HepG2 (cell line): ENCODE results near the gene SGMS1. TPM values are rescaled to one million over a fixed set of nuclear protein-coding genes. Genes with fewer than 3 reads are reported as not detected.

Experiments used
- ATAC-seq: fragments of 200-7000 bp; cut with Tn5 transposase; 3 replicates; pipeline ENCODE4 v1.9.1; 2020; ENCODE audit warnings: mild to moderate bottlenecking, moderate library complexity
- BruUV-seq: library from RNA; stranded (reverse); fragments of 400-500 nt; replicated peaks from 2 replicates; lab custom pipeline; 2021; lab: Mats Ljungman, UMichigan
- CTCF ChIA-PET: fragments of 300-600 bp; formaldehyde crosslinking; extraction: SDS; loops from one replicate; lab custom pipeline; 2021; ENCODE audit warnings: low total read pairs, inconsistent platforms, low intra/inter-chr PET ratio; lab: Yijun Ruan, JAX
- POLR2A ChIA-PET: fragments of 350-600 bp; sonication (Branson Sonifier 250); formaldehyde crosslinking; loops from one replicate; lab custom pipeline; 2020; ENCODE audit warnings: antibody characterized with exemption, inconsistent platforms; lab: Yijun Ruan, JAX
- DNase-seq: peaks from one replicate; pipeline ENCODE4 v3.0.0-alpha.2; 2015; ENCODE audit warnings: low spot score
- FAIRE-seq: peaks from 3 replicates; lab custom pipeline; 2011; peaks lifted over from hg19 to GRCh38; lab: Jason Lieb, UNC
- H2AFZ ChIP-seq: one replicate; pipeline ENCODE4 v1.6.1; 2011; ENCODE audit warnings: low read length, inconsistent platforms
- H3K27ac ChIP-seq: fragments of 300-600 bp; 3 replicates; pipeline ENCODE4 v1.8.0; 2011; ENCODE audit warnings: mixed run types, mild to moderate bottlenecking, mixed read lengths, low read length, inconsistent platforms; ENCODE audit not compliant: insufficient read depth; ENCODE audit errors: extremely low read length
- H3K27me3 ChIP-seq, 2 experiments: fragments of 200-600 bp in 1 of 2; 2 replicates in 1 of 2; 3 replicates in 1 of 2; pipeline versions ENCODE4 v1.6.0 to v1.8.0; 2011; ENCODE audit warnings: low read length in 2 of 2, mild to moderate bottlenecking in 2 of 2, moderate library complexity in 2 of 2, inconsistent platforms in 1 of 2; ENCODE audit not compliant: insufficient read depth in 2 of 2, control insufficient read depth in 1 of 2
- H3K36me3 ChIP-seq, 2 experiments: fragments of 200-600 bp in 1 of 2; replicated peaks in 1 of 2; 2 replicates in 1 of 2; 3 replicates in 1 of 2; pipeline versions ENCODE4 v1.5.1 to v1.8.0; 2011; ENCODE audit warnings: low read length in 2 of 2, inconsistent platforms in 1 of 2; ENCODE audit not compliant: insufficient read depth in 2 of 2, control insufficient read depth in 1 of 2
- H3K4me1 ChIP-seq: 2 replicates; pipeline ENCODE4 v1.5.1; 2012; ENCODE audit warnings: low read length, inconsistent platforms; ENCODE audit not compliant: insufficient read depth
- H3K4me2 ChIP-seq: 2 replicates; pipeline ENCODE4 v1.6.0; 2011; ENCODE audit warnings: low read depth, low read length, inconsistent platforms
- H3K4me3 ChIP-seq, 3 experiments: fragments of 200-600 bp in 1 of 3; sonication (generic), shearing (Covaris generic) in 1 of 3; replicated peaks in 1 of 3; 2 replicates each; pipeline ENCODE4 v1.5.1; 2011 to 2016; ENCODE audit warnings: low read length in 3 of 3, inconsistent platforms in 2 of 3, low read depth in 2 of 3, mild to moderate bottlenecking in 2 of 3, control low read depth in 1 of 3, mixed read lengths in 1 of 3; ENCODE audit not compliant: insufficient read depth in 1 of 3
- H3K79me2 ChIP-seq: one replicate; pipeline ENCODE4 v1.6.1; 2011; ENCODE audit warnings: low read length, inconsistent platforms; ENCODE audit not compliant: insufficient read depth
- H3K9ac ChIP-seq: 2 replicates; pipeline ENCODE4 v1.6.0; 2011; ENCODE audit warnings: mild to moderate bottlenecking, low read depth, low read length, inconsistent platforms; ENCODE audit not compliant: insufficient read depth
- H3K9me3 ChIP-seq: 2 replicates; pipeline ENCODE4 v1.5.1; 2012; ENCODE audit warnings: mild to moderate bottlenecking, low read length
- H4K20me1 ChIP-seq: 2 replicates; pipeline ENCODE4 v1.6.0; 2011; ENCODE audit warnings: inconsistent platforms, mild to moderate bottlenecking, low read length, moderate library complexity; ENCODE audit not compliant: insufficient read depth
- GZF1 ChIP-seq: sonication (generic); formaldehyde crosslinking; IDR thresholded peaks from 2 replicates; pipeline ENCODE4 v1.5.1; 2020; ENCODE audit warnings: mild to moderate bottlenecking, missing genetic modification reagents
- IRF1 ChIP-seq: sonication (generic); formaldehyde crosslinking; IDR thresholded peaks from 2 replicates; pipeline ENCODE4 v1.4.0; 2020; ENCODE audit warnings: low read depth, mild to moderate bottlenecking, missing genetic modification reagents
- ONECUT2 ChIP-seq: sonication (generic); formaldehyde crosslinking; IDR thresholded peaks from 2 replicates; pipeline ENCODE4 v1.4.0; 2020; ENCODE audit warnings: missing genetic modification reagents
- POLR2AphosphoS2 ChIP-seq: IDR thresholded peaks from 2 replicates; pipeline ENCODE4 v1.6.1; 2011; ENCODE audit warnings: low read depth, low read length, improper control_type of control experiment
- RFXANK ChIP-seq: IDR thresholded peaks from 2 replicates; pipeline ENCODE4 v1.6.1; 2016
- TFDP1 ChIP-seq: IDR thresholded peaks from 2 replicates; pipeline ENCODE4 v1.6.1; 2016; ENCODE audit warnings: missing compliant biosample characterization, missing genetic modification reagents, borderline replicate concordance
- TP53 ChIP-seq: sonication (generic); formaldehyde crosslinking; conservative IDR thresholded peaks from 2 replicates; pipeline ENCODE4 v1.4.0; 2020; ENCODE audit warnings: missing genetic modification reagents
- ZC3H4 ChIP-seq: sonication (generic); formaldehyde crosslinking; IDR thresholded peaks from 2 replicates; pipeline ENCODE4 v1.4.0; 2020; ENCODE audit warnings: missing genetic modification reagents, borderline replicate concordance
- ZNF777 ChIP-seq: sonication (generic); formaldehyde crosslinking; IDR thresholded peaks from 2 replicates; pipeline ENCODE4 v1.4.0; 2020; ENCODE audit warnings: missing genetic modification reagents
- ZSCAN25 ChIP-seq: sonication (generic); formaldehyde crosslinking; IDR thresholded peaks from 2 replicates; pipeline ENCODE4 v1.8.0; 2022; ENCODE audit warnings: mild to moderate bottlenecking, missing genetic modification reagents
- ZZZ3 ChIP-seq: sonication (generic); formaldehyde crosslinking; IDR thresholded peaks from 2 replicates; pipeline ENCODE4 v1.4.0; 2020; ENCODE audit warnings: missing genetic modification reagents, mild to moderate bottlenecking, borderline replicate concordance
- WGBS: methylation state at CpG from one replicate; pipeline ENCODE4 v1.1.6; 2017; ENCODE audit warnings: low lambda C conversion rate; 5-methylcytosine and 5-hydroxymethylcytosine counted together
- in situ Hi-C: cut with HindIII; loops from 2 replicates; pipeline ENCODE4 v1.10.0; 2017; ENCODE audit warnings: low pct_unique_long_range_greater_than_20kb; ENCODE audit not compliant: extremely low pct_ligation_motif_present
- intact Hi-C: fragments of 100-400 bp; cut with micrococcal nuclease; formaldehyde crosslinking; loops from one replicate; pipeline ENCODE4 v1.10.0; 2022; ENCODE audit not compliant: unreplicated experiment
- polyA plus RNA-seq, 8 experiments: library from polyadenylated mRNA; depleted of rRNA in 3 of 8; stranded (reverse) in 7 of 8; unstranded in 1 of 8; fragments of >200 nt; fragmentation: Illumina TruSeq in 4 of 8; extraction: Trizol in 4 of 8; gene quantifications; 2 replicates each; pipeline versions ENCODE4 v1.2.1 to v1.2.3, GENCODE V29; 2011 to 2016; ENCODE audit warnings: low read depth in 4 of 8, missing spikeins in 1 of 8, mixed read lengths in 1 of 8; ENCODE audit not compliant: insufficient read depth in 1 of 8
- total RNA-seq, 5 experiments: library from RNA; depleted of rRNA; stranded (reverse); fragments of >200 nt; fragmentation: Illumina TruSeq; extraction: Trizol; gene quantifications; 2 replicates each; pipeline ENCODE4 v1.2.3, GENCODE V29; 2016; ENCODE audit warnings: low read depth in 1 of 5

Gene SGMS1
- total and polyA plus RNA-seq, 2 of the 13 experiments (the other 11 are each of a cell fraction or from before 2014, with no cell fraction given): 6.5 to 15.1 TPM

- ATAC-seq (no peak), DNase-seq (no peak), FAIRE-seq (no peak)
- no peaks in the 10 kb centered on the region for H4K20me1 ChIP-seq
- H3K4me3 ChIP-seq: no peak overlapping the region
- no peak overlapping the region for H3K9ac ChIP-seq
- H3K4me1 ChIP-seq: peaks cover 8% of the 10 kb centered on the region
- no peaks in the 10 kb centered on the region for H3K79me2 ChIP-seq
- in situ Hi-C loops: no loop called here
- TF ChIP-seq TP53 (CRISPR knock-in tag): no peak
- TF ChIP-seq ONECUT2: no peak
- no peak for TF ChIP-seq ZSCAN25
- TF ChIP-seq GZF1: no peak
- TF ChIP-seq ZZZ3 (CRISPR knock-in tag): no peak
- no peak for TF ChIP-seq POLR2AphosphoS2
- TF ChIP-seq ZNF777 (CRISPR knock-in tag): no peak
- TF ChIP-seq IRF1 (CRISPR knock-in tag): no peak
- TF ChIP-seq ZC3H4 (CRISPR knock-in tag): no peak
- TF ChIP-seq RFXANK (CRISPR knock-in tag): no peak
- no peak for TF ChIP-seq TFDP1 (CRISPR knock-in tag)
- TF ChIP-seq, all 625 proteins: peak for 0
- no peaks in the 10 kb centered on the region for H3K36me3 ChIP-seq
- CTCF ChIA-PET: no interaction called here
- H3K27me3 ChIP-seq: no peaks in the 10 kb centered on the region; a peak in 1 of 5 replicates
- BruUV-seq: no TSS peak
- H2AFZ ChIP-seq: no peak overlapping the region
- no peak overlapping the region for H3K27ac ChIP-seq
- no peak overlapping the region for H3K4me2 ChIP-seq
- intact Hi-C loops: loop anchor here (10.0 kb wide), 1 partner anchor 215 kb away; no protein-coding TSS in a partner anchor
- POLR2A ChIA-PET: no interaction called here
- no peaks in the 10 kb centered on the region for H3K9me3 ChIP-seq
- 69% methylated on average over 3 of the region's 3 CpGs for WGBS
Observed at GRCh38 chr10:50629495-50630122, 5.9 kb upstream of the SGMS1 start.
